Activated naive CD8-positive, alpha-beta T cell (primary cell): ENCODE data around the gene FRMD4A.

Experiments used
- H3K27ac Mint-ChIP-seq: one replicate; pipeline ENCODE4 v1.8.0; 2021; ENCODE audit warnings: mixed read lengths
- H3K27me3 Mint-ChIP-seq: one replicate; pipeline ENCODE4 v1.8.0; 2021; ENCODE audit warnings: mixed read lengths
- H3K36me3 Mint-ChIP-seq: one replicate; pipeline ENCODE4 v1.8.0; 2021; ENCODE audit warnings: mixed read lengths
- H3K4me1 Mint-ChIP-seq: one replicate; pipeline ENCODE4 v1.8.0; 2021; ENCODE audit warnings: low read depth, mixed read lengths
- H3K4me3 Mint-ChIP-seq: one replicate; pipeline ENCODE4 v1.8.0; 2021; ENCODE audit warnings: mild to moderate bottlenecking, mixed read lengths
- H3K9me3 Mint-ChIP-seq: one replicate; pipeline ENCODE4 v1.8.0; 2021; ENCODE audit warnings: low read depth, mixed read lengths

The FRMD4A gene

GRCh38 chr10:14291296-14291695 is 39.4 kb downstream of the FRMD4A start:
- H3K9me3 Mint-ChIP-seq = peaks cover 28% of the 10 kb centered on the region
- no peak overlapping the region for H3K4me3 Mint-ChIP-seq
- peaks cover 16% of the 10 kb centered on the region for H3K27me3 Mint-ChIP-seq
- peaks cover 15% of the 10 kb centered on the region for H3K36me3 Mint-ChIP-seq
- H3K27ac Mint-ChIP-seq = no peak overlapping the region
- peaks cover 3% of the 10 kb centered on the region for H3K4me1 Mint-ChIP-seq

GRCh38 chr10:14285941-14286560 is 44.7 kb downstream of the FRMD4A start:
- no peak overlapping the region for H3K27ac Mint-ChIP-seq
- H3K36me3 Mint-ChIP-seq = peaks cover 7% of the 10 kb centered on the region
- peaks cover 3% of the 10 kb centered on the region for H3K4me1 Mint-ChIP-seq
- peaks cover 26% of the 10 kb centered on the region for H3K27me3 Mint-ChIP-seq
- no peak overlapping the region for H3K4me3 Mint-ChIP-seq
- H3K9me3 Mint-ChIP-seq = peaks cover 11% of the 10 kb centered on the region

- no peak overlapping the region for H3K4me3 Mint-ChIP-seq
- peaks cover 19% of the 10 kb centered on the region for H3K27me3 Mint-ChIP-seq
- H3K27ac Mint-ChIP-seq = no peak overlapping the region
- no peaks in the 10 kb centered on the region for H3K9me3 Mint-ChIP-seq
- peaks cover 3% of the 10 kb centered on the region for H3K36me3 Mint-ChIP-seq
- no peaks in the 10 kb centered on the region for H3K4me1 Mint-ChIP-seq
Observed at GRCh38 chr10:14282276-14282675, 48.4 kb downstream of the FRMD4A start.

- no peak overlapping the region for H3K4me3 Mint-ChIP-seq
- peaks cover 9% of the 10 kb centered on the region for H3K27me3 Mint-ChIP-seq
- H3K36me3 Mint-ChIP-seq = no peaks in the 10 kb centered on the region
- H3K9me3 Mint-ChIP-seq = no peaks in the 10 kb centered on the region
- H3K27ac Mint-ChIP-seq = no peak overlapping the region
- no peaks in the 10 kb centered on the region for H3K4me1 Mint-ChIP-seq
Observed at GRCh38 chr10:14278533-14278932, 52.2 kb downstream of the FRMD4A start.

- Mint-ChIP-seq H3K36me3 (no peaks in the 10 kb centered on the region), H3K4me1 (no peaks in the 10 kb centered on the region), H3K27ac (no peak overlapping the region), H3K9me3 (no peaks in the 10 kb centered on the region), H3K27me3 (peaks cover 3% of the 10 kb centered on the region), H3K4me3 (no peak overlapping the region)
Observed at GRCh38 chr10:14276210-14276609, 54.5 kb downstream of the FRMD4A start.

GRCh38 chr10:14271621-14272020 is 59.1 kb downstream of the FRMD4A start:
- Mint-ChIP-seq H3K4me3 (no peak overlapping the region), H3K4me1 (no peaks in the 10 kb centered on the region), H3K9me3 (no peaks in the 10 kb centered on the region), H3K27ac (no peak overlapping the region), H3K36me3 (no peaks in the 10 kb centered on the region), H3K27me3 (peaks cover 1% of the 10 kb centered on the region)

- H3K36me3 Mint-ChIP-seq = no peaks in the 10 kb centered on the region
- H3K4me1 Mint-ChIP-seq = no peaks in the 10 kb centered on the region
- no peak overlapping the region for H3K27ac Mint-ChIP-seq
- peaks cover 1% of the 10 kb centered on the region for H3K27me3 Mint-ChIP-seq
- no peaks in the 10 kb centered on the region for H3K9me3 Mint-ChIP-seq
- H3K4me3 Mint-ChIP-seq = no peak overlapping the region
Observed at GRCh38 chr10:14270370-14270769, 60.4 kb downstream of the FRMD4A start.

- Mint-ChIP-seq H3K4me1 (no peaks in the 10 kb centered on the region), H3K27ac (no peak overlapping the region), H3K36me3 (no peaks in the 10 kb centered on the region), H3K4me3 (no peak overlapping the region), H3K27me3 (peaks cover 6% of the 10 kb centered on the region), H3K9me3 (no peaks in the 10 kb centered on the region)
Observed at GRCh38 chr10:14265709-14266108, 65.0 kb downstream of the FRMD4A start.

- Mint-ChIP-seq H3K9me3 (peaks cover 6% of the 10 kb centered on the region), H3K27me3 (peaks cover 8% of the 10 kb centered on the region), H3K4me3 (no peak overlapping the region), H3K27ac (no peak overlapping the region), H3K4me1 (no peaks in the 10 kb centered on the region), H3K36me3 (no peaks in the 10 kb centered on the region)
Observed at GRCh38 chr10:14262836-14263425, 67.8 kb downstream of the FRMD4A start.

- H3K9me3 Mint-ChIP-seq = peaks cover 6% of the 10 kb centered on the region
- no peaks in the 10 kb centered on the region for H3K4me1 Mint-ChIP-seq
- H3K27me3 Mint-ChIP-seq = peaks cover 8% of the 10 kb centered on the region
- no peak overlapping the region for H3K4me3 Mint-ChIP-seq
- H3K36me3 Mint-ChIP-seq = no peaks in the 10 kb centered on the region
- no peak overlapping the region for H3K27ac Mint-ChIP-seq
Observed at GRCh38 chr10:14261336-14261735, 69.4 kb downstream of the FRMD4A start.

GRCh38 chr10:14259696-14260566 is 70.8 kb downstream of the FRMD4A start:
- no peak overlapping the region for H3K27ac Mint-ChIP-seq
- H3K9me3 Mint-ChIP-seq = peaks cover 6% of the 10 kb centered on the region
- peaks cover 3% of the 10 kb centered on the region for H3K36me3 Mint-ChIP-seq
- peaks cover 12% of the 10 kb centered on the region for H3K27me3 Mint-ChIP-seq
- H3K4me1 Mint-ChIP-seq = no peaks in the 10 kb centered on the region
- no peak overlapping the region for H3K4me3 Mint-ChIP-seq

GRCh38 chr10:14254368-14254767 is 76.4 kb downstream of the FRMD4A start:
- Mint-ChIP-seq H3K36me3 (peaks cover 5% of the 10 kb centered on the region), H3K27me3 (peaks cover 14% of the 10 kb centered on the region), H3K4me1 (no peaks in the 10 kb centered on the region), H3K4me3 (no peak overlapping the region), H3K27ac (no peak overlapping the region), H3K9me3 (peaks cover 6% of the 10 kb centered on the region)

- H3K4me1 Mint-ChIP-seq = no peaks in the 10 kb centered on the region
- H3K4me3 Mint-ChIP-seq = no peak overlapping the region
- H3K27ac Mint-ChIP-seq = no peak overlapping the region
- peaks cover 5% of the 10 kb centered on the region for H3K9me3 Mint-ChIP-seq
- peaks cover 14% of the 10 kb centered on the region for H3K27me3 Mint-ChIP-seq
- peaks cover 5% of the 10 kb centered on the region for H3K36me3 Mint-ChIP-seq
Observed at GRCh38 chr10:14253711-14254110, 77.0 kb downstream of the FRMD4A start.

- Mint-ChIP-seq H3K27ac (no peak overlapping the region), H3K9me3 (no peaks in the 10 kb centered on the region), H3K36me3 (peaks cover 5% of the 10 kb centered on the region)
Observed at GRCh38 chr10:14253079-14253478, 77.6 kb downstream of the FRMD4A start.

GRCh38 chr10:14250496-14251076 is 80.1 kb downstream of the FRMD4A start:
- Mint-ChIP-seq H3K9me3 (no peaks in the 10 kb centered on the region), H3K27me3 (peaks cover 14% of the 10 kb centered on the region), H3K4me3 (no peak overlapping the region), H3K27ac (no peak overlapping the region), H3K36me3 (peaks cover 5% of the 10 kb centered on the region), H3K4me1 (no peaks in the 10 kb centered on the region)

More at GRCh38 chr10:14253079-14253478, 77.6 kb downstream of the FRMD4A start:
- H3K4me1 Mint-ChIP-seq = no peaks in the 10 kb centered on the region
- H3K27me3 Mint-ChIP-seq = peaks cover 14% of the 10 kb centered on the region
- H3K4me3 Mint-ChIP-seq = no peak overlapping the region
